ENCODE results near the gene CRYBG3. TPM values are rescaled to one million over a fixed set of nuclear protein-coding genes. Genes with fewer than 3 reads are reported as not detected.

CRYBG3 gene
- polyA plus RNA-seq, 1 donor (not counting 4 experiments of a cell fraction or from before 2014, with no cell fraction given): 6.9 TPM

DNA sequence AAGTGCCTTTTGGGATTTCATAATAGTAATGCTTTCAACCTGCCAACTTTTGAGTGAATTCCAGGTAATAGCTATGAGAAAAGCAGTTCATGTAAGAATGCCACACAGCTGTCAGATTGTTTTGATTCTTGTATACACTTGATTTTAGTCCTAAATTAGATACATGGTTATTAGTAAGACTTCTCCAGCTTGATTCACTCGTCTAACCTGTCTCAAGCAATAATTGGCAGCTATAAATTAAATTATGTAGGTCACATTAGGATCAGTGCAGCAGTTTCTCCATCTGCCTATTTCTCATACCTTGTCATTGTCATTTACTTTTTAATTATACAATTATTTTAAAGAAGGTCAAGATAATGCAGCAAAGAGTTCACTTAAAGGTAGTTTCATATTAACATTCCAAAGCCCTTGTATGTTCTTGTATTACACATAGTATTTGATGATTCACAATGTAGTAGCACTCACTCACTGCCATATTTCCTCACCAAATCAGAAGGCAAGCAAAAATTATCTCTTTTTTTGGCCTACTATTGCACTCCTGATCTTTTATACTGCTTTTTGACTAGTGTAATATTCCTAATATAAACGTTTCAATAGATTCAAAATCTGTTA, 10.9 kb upstream of the CRYBG3 start:
- dilution Hi-C loops (cut with MboI; ENCODE audit: extremely low pct_ligation_motif_present, low sequenced_read_pairs): no loop called here
- H3K27me3 ChIP-seq (ENCODE audit: control insufficient read depth, extremely low read depth, insufficient read depth, low read length): no peaks in the 10 kb centered on the region
- TF ChIP-seq, protein P1, sequence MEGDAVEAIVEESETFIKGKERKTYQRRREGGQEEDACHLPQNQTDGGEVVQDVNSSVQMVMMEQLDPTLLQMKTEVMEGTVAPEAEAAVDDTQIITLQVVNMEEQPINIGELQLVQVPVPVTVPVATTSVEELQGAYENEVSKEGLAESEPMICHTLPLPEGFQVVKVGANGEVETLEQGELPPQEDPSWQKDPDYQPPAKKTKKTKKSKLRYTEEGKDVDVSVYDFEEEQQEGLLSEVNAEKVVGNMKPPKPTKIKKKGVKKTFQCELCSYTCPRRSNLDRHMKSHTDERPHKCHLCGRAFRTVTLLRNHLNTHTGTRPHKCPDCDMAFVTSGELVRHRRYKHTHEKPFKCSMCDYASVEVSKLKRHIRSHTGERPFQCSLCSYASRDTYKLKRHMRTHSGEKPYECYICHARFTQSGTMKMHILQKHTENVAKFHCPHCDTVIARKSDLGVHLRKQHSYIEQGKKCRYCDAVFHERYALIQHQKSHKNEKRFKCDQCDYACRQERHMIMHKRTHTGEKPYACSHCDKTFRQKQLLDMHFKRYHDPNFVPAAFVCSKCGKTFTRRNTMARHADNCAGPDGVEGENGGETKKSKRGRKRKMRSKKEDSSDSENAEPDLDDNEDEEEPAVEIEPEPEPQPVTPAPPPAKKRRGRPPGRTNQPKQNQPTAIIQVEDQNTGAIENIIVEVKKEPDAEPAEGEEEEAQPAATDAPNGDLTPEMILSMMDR (optimal IDR thresholded peaks at IDR 0.05 in 1 of 3, IDR thresholded peaks at IDR 0.05 in 1 of 3, conservative IDR thresholded peaks at IDR 0.05 in 1 of 3; ENCODE audit: extremely low read depth in 1 of 3, insufficient read depth in 2 of 3, low read length in 3 of 3): no peak
- TF ChIP-seq EZH2 (IDR thresholded peaks at IDR 0.05; ENCODE audit: low read length): no peak
- DNase-seq (ENCODE audit: low read depth, low spot score) (peak; percentile 21), FAIRE-seq (peak; percentile 71)
- H3K9me3 ChIP-seq (ENCODE audit: control insufficient read depth, low read depth, low read length): no peaks in the 10 kb centered on the region
- H3K4me3 ChIP-seq (ENCODE audit: control insufficient read depth in 2 of 3, extremely low read depth in 1 of 3, insufficient read depth in 2 of 3, low read depth in 1 of 3, low read length in 3 of 3): peak overlapping the region in 1 of 3 experiments; percentile 30
- no peak overlapping the region for H3K27ac ChIP-seq (ENCODE audit: control insufficient read depth, insufficient read depth, low read length)
- H3K4me2 ChIP-seq (ENCODE audit: control insufficient read depth, extremely low read depth, insufficient read depth, low read depth, low read length): peak overlapping the region; percentile 63
- no peaks in the 10 kb centered on the region for H4K20me1 ChIP-seq (ENCODE audit: control insufficient read depth, extremely low read depth, insufficient read depth, low read length)
- H3K4me1 ChIP-seq (ENCODE audit: control insufficient read depth, extremely low read depth, insufficient read depth, low read length): peaks cover 23% of the 10 kb centered on the region
- no peaks in the 10 kb centered on the region for H3K79me2 ChIP-seq (ENCODE audit: control insufficient read depth, insufficient read depth, low read length)
- no peak overlapping the region for H3K9ac ChIP-seq (ENCODE audit: control insufficient read depth, extremely low read depth, insufficient read depth, low read length)
- H3K9me1 ChIP-seq (ENCODE audit: control insufficient read depth, extremely low read depth, insufficient read depth, low read length): no peaks in the 10 kb centered on the region
- H3K36me3 ChIP-seq (ENCODE audit: control insufficient read depth in 2 of 2, extremely low read depth in 1 of 2, insufficient read depth in 2 of 2, low read length in 2 of 2): no peaks in the 10 kb centered on the region
- H2AFZ ChIP-seq (ENCODE audit: control insufficient read depth, low read length): no peak overlapping the region

DNA sequence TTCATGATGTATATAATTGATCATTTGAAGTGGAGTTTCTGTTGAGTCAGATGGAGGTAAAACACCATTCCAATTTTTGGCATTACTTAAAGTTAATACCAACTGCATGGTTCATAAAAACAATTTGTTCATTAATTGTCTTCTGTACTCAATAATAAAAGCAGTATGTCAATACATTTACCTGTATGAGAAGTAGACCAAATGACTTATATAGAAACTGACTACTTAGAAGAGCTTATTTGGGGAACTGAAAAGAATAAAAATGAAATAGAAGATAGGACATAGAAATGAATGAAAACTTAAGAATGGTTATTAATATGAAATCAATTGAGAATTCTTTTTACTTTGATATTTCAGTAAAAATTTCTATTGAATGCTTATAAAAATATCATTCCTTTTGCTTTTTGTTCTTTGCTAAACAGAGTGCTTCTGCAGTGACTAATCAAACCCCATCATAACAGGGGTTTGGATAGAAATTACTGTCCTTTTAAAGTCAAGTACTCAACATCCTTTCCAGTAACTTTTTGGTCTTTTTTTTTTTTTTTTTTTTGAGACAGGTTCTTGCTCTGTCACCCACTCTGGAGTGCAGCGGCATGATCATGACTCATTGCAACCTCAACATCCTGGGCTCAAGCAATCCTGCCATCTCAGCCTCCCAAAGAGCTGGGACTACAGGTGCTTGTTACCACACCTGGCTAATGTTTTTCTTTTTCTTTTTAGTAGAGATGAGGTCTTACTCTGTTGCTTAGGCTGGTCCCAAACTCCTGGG, 6.5 kb upstream of the CRYBG3 start:
- Histone ChIP-seq H2AFZ (ENCODE audit: control insufficient read depth, low read length) (no peak overlapping the region), H3K27ac (ENCODE audit: control insufficient read depth, insufficient read depth, low read length) (no peak overlapping the region), H3K9ac (ENCODE audit: control insufficient read depth, extremely low read depth, insufficient read depth, low read length) (no peak overlapping the region), H3K36me3 (ENCODE audit: control insufficient read depth in 2 of 2, extremely low read depth in 1 of 2, insufficient read depth in 2 of 2, low read length in 2 of 2) (no peaks in the 10 kb centered on the region), H3K9me1 (ENCODE audit: control insufficient read depth, extremely low read depth, insufficient read depth, low read length) (no peaks in the 10 kb centered on the region), H4K20me1 (ENCODE audit: control insufficient read depth, extremely low read depth, insufficient read depth, low read length) (no peaks in the 10 kb centered on the region), H3K79me2 (ENCODE audit: control insufficient read depth, insufficient read depth, low read length) (no peaks in the 10 kb centered on the region), H3K27me3 (ENCODE audit: control insufficient read depth, extremely low read depth, insufficient read depth, low read length) (no peaks in the 10 kb centered on the region), H3K4me3 (ENCODE audit: control insufficient read depth in 2 of 3, extremely low read depth in 1 of 3, insufficient read depth in 2 of 3, low read depth in 1 of 3, low read length in 3 of 3) (no peak overlapping the region), H3K9me3 (ENCODE audit: control insufficient read depth, low read depth, low read length) (no peaks in the 10 kb centered on the region), H3K4me1 (ENCODE audit: control insufficient read depth, extremely low read depth, insufficient read depth, low read length) (peaks cover 23% of the 10 kb centered on the region), H3K4me2 (ENCODE audit: control insufficient read depth, extremely low read depth, insufficient read depth, low read depth, low read length) (no peak overlapping the region)
- FAIRE-seq: peak; percentile 68
- DNase-seq (ENCODE audit: low read depth, low spot score): no peak
- TF ChIP-seq EZH2 (IDR thresholded peaks at IDR 0.05; ENCODE audit: low read length): no peak
- TF ChIP-seq, protein P1 (optimal IDR thresholded peaks at IDR 0.05 in 1 of 3, IDR thresholded peaks at IDR 0.05 in 1 of 3, conservative IDR thresholded peaks at IDR 0.05 in 1 of 3; ENCODE audit: extremely low read depth in 1 of 3, insufficient read depth in 2 of 3, low read length in 3 of 3): no peak
- dilution Hi-C loops (cut with MboI; ENCODE audit: extremely low pct_ligation_motif_present, low sequenced_read_pairs): no loop called here
